Activated naive CD4-positive, alpha-beta T cell treated with anti-CD3 and anti-CD28 coated beads for 36 hours (primary cell): Measurements from ENCODE around the gene CCDC149. TPM values are rescaled to one million over a fixed set of nuclear protein-coding genes. Genes with fewer than 3 reads are reported as not detected.

Experiments used
- CTCF ChIA-PET: fragments of 350-600 bp; sonication (Branson Sonifier 250); formaldehyde crosslinking; loops from one replicate; lab custom pipeline; 2021; ENCODE audit warnings: antibody characterized with exemption; lab: Charles Lee
- DNase-seq: peaks from one replicate; pipeline ENCODE4 v3.0.0-alpha.2; 2020
- H3K27ac Mint-ChIP-seq: one replicate; pipeline ENCODE4 v1.8.0; 2021; ENCODE audit warnings: mild to moderate bottlenecking, mixed read lengths
- H3K27me3 Mint-ChIP-seq: one replicate; pipeline ENCODE4 v1.8.0; 2021; ENCODE audit warnings: low read depth, mixed read lengths
- H3K36me3 Mint-ChIP-seq: one replicate; pipeline ENCODE4 v1.8.0; 2021; ENCODE audit warnings: low read depth, mixed read lengths
- H3K4me1 Mint-ChIP-seq: one replicate; pipeline ENCODE4 v1.8.0; 2021; ENCODE audit warnings: low read depth, mixed read lengths
- H3K4me3 Mint-ChIP-seq: one replicate; pipeline ENCODE4 v1.8.0; 2021; ENCODE audit warnings: mild to moderate bottlenecking, moderate library complexity, mixed read lengths
- H3K9me3 Mint-ChIP-seq: one replicate; pipeline ENCODE4 v1.8.0; 2021; ENCODE audit warnings: mixed read lengths
- intact Hi-C: fragments of 100-400 bp; cut with micrococcal nuclease; formaldehyde crosslinking; loops from one replicate; pipeline ENCODE4 v1.15.1; 2023
- total RNA-seq, 2 experiments: library from RNA; stranded (reverse); gene quantifications; one replicate each; pipeline ENCODE4 v1.2.3, GENCODE V29; 2021

The CCDC149 gene
- total RNA-seq, 2 experiments from 2014 or later: not detected

DNA sequence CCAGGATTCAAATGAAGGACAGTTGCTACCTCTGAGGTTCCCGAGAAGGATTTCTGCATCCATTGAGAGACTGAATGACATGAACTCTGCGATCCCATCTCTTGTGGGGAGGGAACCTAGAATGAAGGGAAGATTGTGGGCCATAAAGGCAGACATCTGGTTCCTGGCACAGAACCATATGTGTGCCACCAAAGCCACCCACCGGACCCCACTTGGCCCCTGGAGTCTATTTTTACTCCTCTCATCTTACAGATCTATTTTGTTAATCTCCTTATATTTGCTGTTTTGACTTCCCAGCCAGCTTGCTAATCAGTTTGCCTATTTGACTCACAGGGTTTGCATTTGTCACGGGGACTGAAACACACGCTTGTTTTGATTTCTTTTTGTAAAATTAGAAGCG, 110.2 kb downstream of the CCDC149 start:
- H3K4me3 Mint-ChIP-seq: no peak overlapping the region
- H3K36me3 Mint-ChIP-seq: no peaks in the 10 kb centered on the region
- no peaks in the 10 kb centered on the region for H3K9me3 Mint-ChIP-seq
- no peaks in the 10 kb centered on the region for H3K4me1 Mint-ChIP-seq
- H3K27me3 Mint-ChIP-seq: peaks cover 35% of the 10 kb centered on the region
- DNase-seq: no peak
- intact Hi-C loops: no loop called here
- H3K27ac Mint-ChIP-seq: no peak overlapping the region
- CTCF ChIA-PET: no interaction called here

- DNase-seq: no peak
- H3K27ac Mint-ChIP-seq: no peak overlapping the region
- H3K27me3 Mint-ChIP-seq: peaks cover 35% of the 10 kb centered on the region
- H3K4me3 Mint-ChIP-seq: no peak overlapping the region
- CTCF ChIA-PET: no interaction called here
- intact Hi-C loops: no loop called here
- no peaks in the 10 kb centered on the region for H3K9me3 Mint-ChIP-seq
- no peaks in the 10 kb centered on the region for H3K36me3 Mint-ChIP-seq
- no peaks in the 10 kb centered on the region for H3K4me1 Mint-ChIP-seq
These were observed 111.5 kb downstream of the CCDC149 start for GRCh38 chr4:24801136-24801855.

DNA sequence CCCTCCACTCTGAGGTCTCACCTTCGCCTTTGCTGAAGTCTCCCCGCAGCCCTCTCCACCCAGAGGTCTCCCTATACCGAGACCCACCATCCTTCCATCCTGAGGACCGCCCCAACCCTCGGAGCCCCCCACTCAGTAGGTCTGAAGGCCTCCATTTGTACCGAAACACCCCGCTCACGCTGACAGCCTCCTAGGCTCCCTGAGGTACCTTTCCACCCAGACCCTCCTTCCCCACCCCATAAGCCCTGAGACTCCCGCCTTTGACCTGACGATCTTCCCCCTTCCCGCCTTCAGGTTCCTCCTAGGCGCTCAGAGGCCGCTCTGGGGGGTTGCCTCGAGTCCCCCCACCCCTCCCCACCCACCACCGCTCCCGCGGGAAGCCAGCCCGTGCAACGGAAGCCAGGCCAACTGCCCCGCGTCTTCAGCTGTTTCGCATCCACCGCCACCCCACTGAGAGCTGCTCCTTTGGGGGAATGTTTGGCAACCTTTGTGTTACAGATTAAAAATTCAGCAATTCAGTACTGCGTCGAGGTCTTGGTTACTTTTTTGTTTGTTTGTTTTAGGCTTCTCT, 112.4 kb downstream of the CCDC149 start:
- H3K36me3 Mint-ChIP-seq: no peaks in the 10 kb centered on the region
- no peaks in the 10 kb centered on the region for H3K9me3 Mint-ChIP-seq
- H3K27me3 Mint-ChIP-seq: peaks cover 38% of the 10 kb centered on the region
- CTCF ChIA-PET: no interaction called here
- no peak for DNase-seq
- intact Hi-C loops: no loop called here
- H3K4me1 Mint-ChIP-seq: no peaks in the 10 kb centered on the region
- H3K27ac Mint-ChIP-seq: no peak overlapping the region
- H3K4me3 Mint-ChIP-seq: no peak overlapping the region

- Mint-ChIP-seq H3K4me3 (no peak overlapping the region), H3K36me3 (no peaks in the 10 kb centered on the region), H3K27me3 (peaks cover 40% of the 10 kb centered on the region), H3K9me3 (no peaks in the 10 kb centered on the region), H3K4me1 (no peaks in the 10 kb centered on the region), H3K27ac (no peak overlapping the region)
- CTCF ChIA-PET: no interaction called here
- intact Hi-C loops: no loop called here
- DNase-seq: no peak
These were observed 113.1 kb downstream of the CCDC149 start for GRCh38 chr4:24799544-24800324.

DNA sequence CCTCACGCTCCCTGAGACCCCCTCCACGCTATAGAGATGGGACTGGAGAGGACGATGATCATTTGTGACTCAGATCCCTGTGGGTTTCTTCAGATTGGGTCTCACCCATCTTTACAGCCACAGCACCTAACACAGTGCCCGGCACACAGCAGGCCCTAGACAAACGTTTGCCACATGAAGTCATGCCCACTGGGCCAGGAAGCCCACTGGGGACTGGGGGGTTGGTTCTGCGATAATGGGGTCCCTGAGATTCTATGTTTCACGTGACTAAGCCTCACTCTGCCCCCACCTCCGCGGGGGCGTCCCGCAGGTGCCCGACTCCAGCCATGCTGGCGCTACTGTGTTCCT, 113.7 kb downstream of the CCDC149 start:
- CTCF ChIA-PET: no interaction called here
- no peak overlapping the region for H3K27ac Mint-ChIP-seq
- peaks cover 38% of the 10 kb centered on the region for H3K27me3 Mint-ChIP-seq
- H3K4me3 Mint-ChIP-seq: no peak overlapping the region
- H3K9me3 Mint-ChIP-seq: no peaks in the 10 kb centered on the region
- no peak for DNase-seq
- intact Hi-C loops: no loop called here
- H3K4me1 Mint-ChIP-seq: no peaks in the 10 kb centered on the region
- H3K36me3 Mint-ChIP-seq: no peaks in the 10 kb centered on the region

- Mint-ChIP-seq H3K4me1 (no peaks in the 10 kb centered on the region), H3K27me3 (peaks cover 36% of the 10 kb centered on the region), H3K36me3 (no peaks in the 10 kb centered on the region), H3K9me3 (no peaks in the 10 kb centered on the region), H3K27ac (no peak overlapping the region), H3K4me3 (no peak overlapping the region)
- DNase-seq: no peak
- CTCF ChIA-PET: no interaction called here
- intact Hi-C loops: no loop called here
These were observed 114.7 kb downstream of the CCDC149 start for GRCh38 chr4:24798036-24798610.

GRCh38 chr4:24796620-24797019, 116.2 kb downstream of the CCDC149 start:
- H3K9me3 Mint-ChIP-seq: no peaks in the 10 kb centered on the region
- no peak overlapping the region for H3K27ac Mint-ChIP-seq
- CTCF ChIA-PET: no interaction called here
- peaks cover 35% of the 10 kb centered on the region for H3K27me3 Mint-ChIP-seq
- no peak for DNase-seq
- no peaks in the 10 kb centered on the region for H3K4me1 Mint-ChIP-seq
- H3K36me3 Mint-ChIP-seq: no peaks in the 10 kb centered on the region
- intact Hi-C loops: no loop called here
- no peak overlapping the region for H3K4me3 Mint-ChIP-seq

DNA sequence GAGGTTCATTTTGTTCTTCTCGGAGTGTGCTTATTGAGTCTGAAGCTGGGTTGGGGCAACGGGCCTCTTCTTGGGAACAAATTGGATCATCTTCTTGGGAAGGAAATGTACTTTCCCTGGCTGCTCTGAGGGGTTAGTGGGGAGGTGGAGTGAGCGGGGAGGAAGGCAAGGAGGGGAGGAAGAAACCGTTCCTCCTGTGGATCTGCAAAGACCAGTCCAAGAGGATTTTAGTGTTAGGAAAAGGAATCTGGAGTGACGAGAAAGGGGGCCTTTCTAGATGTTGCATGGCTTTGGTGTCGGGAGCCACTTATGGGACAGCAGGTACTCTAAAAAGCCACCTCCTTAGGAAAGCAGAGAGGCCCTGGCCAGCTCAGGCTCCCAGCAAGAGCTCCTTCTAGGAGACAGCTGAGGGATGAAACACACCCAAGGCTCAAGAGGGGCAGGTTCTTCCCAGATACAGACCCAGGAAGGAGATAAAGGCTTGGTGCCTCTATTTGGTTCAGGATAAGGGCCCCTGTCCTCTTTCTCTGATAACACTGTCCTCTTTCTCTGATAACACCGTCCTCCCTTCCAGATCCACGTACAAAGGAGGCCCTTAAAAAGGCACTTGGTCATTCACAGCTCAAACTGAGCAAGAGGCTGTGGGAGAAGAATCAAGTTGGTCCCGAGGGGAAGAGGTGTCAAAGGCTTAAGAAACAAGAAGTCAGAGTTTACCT, 117.0 kb downstream of the CCDC149 start:
- H3K27me3 Mint-ChIP-seq: peaks cover 30% of the 10 kb centered on the region
- H3K9me3 Mint-ChIP-seq: no peaks in the 10 kb centered on the region
- no peak for DNase-seq
- H3K4me3 Mint-ChIP-seq: no peak overlapping the region
- H3K27ac Mint-ChIP-seq: no peak overlapping the region
- intact Hi-C loops: no loop called here
- CTCF ChIA-PET: no interaction called here
- H3K4me1 Mint-ChIP-seq: no peaks in the 10 kb centered on the region
- H3K36me3 Mint-ChIP-seq: no peaks in the 10 kb centered on the region

- Mint-ChIP-seq H3K27ac (no peak within 1 kb of the TSS), H3K4me1 (no peaks in the 10 kb centered on the region), H3K9me3 (no peaks in the 10 kb centered on the region), H3K36me3 (no peaks in the 10 kb centered on the region), H3K27me3 (peaks cover 27% of the 10 kb centered on the region), H3K4me3 (no peak within 1 kb of the TSS)
- CTCF ChIA-PET: no interaction called here
- no peak for DNase-seq
- intact Hi-C loops: no loop called here
These were observed 117.8 kb downstream of the CCDC149 start, which contains the start of gene SOD3 for GRCh38 chr4:24794916-24795665. TSS of gene SOD3 (plus strand) at chr4:24795573. CDS start at chr4:24799522, 3,949 bp downstream.

DNA sequence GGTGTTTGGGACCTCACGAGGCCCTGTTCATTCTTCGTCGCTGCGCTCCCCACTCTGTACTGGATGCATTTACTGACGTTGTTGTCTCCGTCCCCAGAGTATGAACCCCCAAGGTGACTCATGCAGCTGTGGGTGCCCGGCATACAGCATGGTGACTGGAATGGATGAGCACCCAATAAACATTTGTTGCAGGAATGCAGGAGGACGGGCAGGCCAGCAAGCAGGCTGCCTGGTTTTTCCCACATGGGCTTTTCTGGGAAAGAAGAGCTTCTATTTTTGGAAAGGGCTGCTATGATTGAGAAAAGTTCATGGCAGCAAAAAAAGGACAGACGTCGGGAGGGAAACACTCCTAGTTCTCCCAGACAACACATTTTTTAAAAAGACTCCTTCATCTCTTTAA, 118.4 kb downstream of the CCDC149 start:
- no peak overlapping the region for H3K4me3 Mint-ChIP-seq
- H3K36me3 Mint-ChIP-seq: no peaks in the 10 kb centered on the region
- H3K27me3 Mint-ChIP-seq: peaks cover 27% of the 10 kb centered on the region
- CTCF ChIA-PET: no interaction called here
- DNase-seq: no peak
- no peak overlapping the region for H3K27ac Mint-ChIP-seq
- no peaks in the 10 kb centered on the region for H3K9me3 Mint-ChIP-seq
- no peaks in the 10 kb centered on the region for H3K4me1 Mint-ChIP-seq
- intact Hi-C loops: no loop called here

DNA sequence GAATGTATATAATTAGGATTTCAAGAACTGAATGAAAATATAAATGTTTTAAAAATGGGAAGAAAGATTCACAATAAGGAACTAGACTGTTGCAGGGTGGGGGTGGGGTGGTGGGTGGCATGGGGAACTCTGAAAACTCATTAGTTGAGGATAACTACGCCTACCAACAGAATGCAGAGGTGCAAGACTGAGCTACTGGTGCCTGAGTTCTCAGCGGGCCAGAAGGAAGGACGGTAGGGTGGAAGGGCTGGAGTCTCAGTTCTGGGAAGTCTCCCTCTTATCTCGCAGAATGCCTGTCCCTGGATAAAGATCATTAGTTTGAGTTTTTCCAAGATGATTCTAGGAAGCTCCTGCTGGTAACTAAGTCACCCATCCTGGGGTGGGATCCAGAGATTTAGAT, 118.8 kb downstream of the CCDC149 start:
- no peaks in the 10 kb centered on the region for H3K4me1 Mint-ChIP-seq
- intact Hi-C loops: no loop called here
- no peaks in the 10 kb centered on the region for H3K36me3 Mint-ChIP-seq
- CTCF ChIA-PET: interaction anchor here (1.8 kb wide), 1 partner anchor 187 kb away, joined by 5 read pairs; no protein-coding TSS in a partner anchor
- H3K27me3 Mint-ChIP-seq: peaks cover 23% of the 10 kb centered on the region
- no peak overlapping the region for H3K4me3 Mint-ChIP-seq
- H3K27ac Mint-ChIP-seq: no peak overlapping the region
- H3K9me3 Mint-ChIP-seq: no peaks in the 10 kb centered on the region
- DNase-seq: no peak
